NCI-H128 (cell line): Measurements from ENCODE around the gene AEBP2.
"Not testable (repeated sequence)": the region's sequence is repeated elsewhere in the genome, so short reads cannot be mapped to it uniquely, and the experiment has no call there.

ENCODE experiments used
- DNase-seq: peaks from one replicate; lab custom pipeline; 2025; ENCODE audit not compliant: unreplicated experiment; lab: John Stamatoyannopoulos, UW

The AEBP2 gene

DNA sequence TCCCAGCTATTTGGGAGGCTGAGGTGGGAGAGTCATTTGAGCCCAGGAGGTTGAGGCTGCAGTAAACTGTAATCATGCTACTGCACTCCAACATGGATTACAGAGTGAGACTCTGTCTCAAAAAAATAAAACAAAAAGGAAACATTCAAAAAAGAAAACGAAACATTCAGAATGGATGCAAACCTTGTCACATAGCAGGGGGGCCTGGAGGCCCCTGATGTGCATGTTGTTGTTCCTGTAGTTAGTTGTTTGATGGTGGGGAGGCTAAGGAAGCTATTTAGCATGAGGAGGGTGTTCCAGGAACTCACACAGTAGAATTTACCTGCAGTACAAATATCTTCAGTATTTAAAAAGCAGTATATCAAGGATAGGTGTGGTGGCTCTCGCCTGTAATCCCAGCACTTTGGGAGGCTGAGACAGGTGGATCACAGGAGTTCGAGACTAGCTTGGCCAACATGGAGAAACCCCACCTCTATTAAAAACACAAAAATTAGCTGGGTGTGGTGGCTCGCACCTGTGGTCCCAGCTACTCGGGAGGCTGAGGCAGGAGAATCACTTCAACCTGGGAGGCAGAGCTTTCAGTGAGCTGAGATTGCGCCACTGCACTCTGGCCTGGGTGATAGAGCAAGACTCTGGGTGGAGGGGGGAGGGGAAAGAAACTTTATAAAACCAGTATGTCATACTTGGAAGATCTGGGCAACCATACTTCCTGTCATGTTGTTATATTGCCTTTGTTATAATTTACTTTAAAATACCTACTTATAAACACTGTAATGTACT is 17.6 kb upstream of the AEBP2 start:
- DNase-seq, result no peak

DNA sequence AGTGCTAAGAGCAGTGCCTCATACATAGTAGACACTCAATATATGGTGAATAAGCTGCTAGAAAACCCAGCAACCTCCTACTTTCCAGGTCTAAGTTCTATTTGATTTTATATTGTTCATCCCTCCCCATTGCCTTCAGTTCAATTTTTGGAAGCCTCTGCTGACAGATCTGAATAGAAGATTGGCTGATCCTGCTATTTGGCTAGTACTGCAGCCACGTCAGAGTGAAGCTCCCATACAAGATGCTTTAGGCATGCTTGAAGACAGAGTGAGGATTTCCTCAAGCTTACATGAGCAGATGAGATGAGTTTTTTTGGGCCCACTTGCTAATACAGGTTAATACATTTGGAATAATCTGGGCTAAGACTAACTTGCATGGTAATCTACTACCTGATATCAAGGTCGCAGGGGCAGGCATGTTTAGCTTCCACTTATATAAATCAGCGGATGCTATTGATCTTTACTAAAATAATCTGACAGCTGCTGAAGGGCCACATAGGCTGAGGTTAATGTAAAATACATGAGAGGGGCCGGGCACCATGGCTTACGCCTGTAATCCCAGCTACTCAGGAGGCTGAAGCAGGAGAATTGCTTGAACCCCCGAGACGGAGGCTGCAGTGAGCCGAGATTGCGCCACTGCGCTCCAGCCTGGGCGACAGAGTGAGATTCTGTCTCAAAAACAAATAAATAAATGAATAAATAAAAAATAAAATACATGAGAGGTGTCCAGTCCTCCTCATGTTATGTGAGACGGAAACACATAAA is 15.9 kb upstream of the AEBP2 start:
- no peak for DNase-seq

DNA sequence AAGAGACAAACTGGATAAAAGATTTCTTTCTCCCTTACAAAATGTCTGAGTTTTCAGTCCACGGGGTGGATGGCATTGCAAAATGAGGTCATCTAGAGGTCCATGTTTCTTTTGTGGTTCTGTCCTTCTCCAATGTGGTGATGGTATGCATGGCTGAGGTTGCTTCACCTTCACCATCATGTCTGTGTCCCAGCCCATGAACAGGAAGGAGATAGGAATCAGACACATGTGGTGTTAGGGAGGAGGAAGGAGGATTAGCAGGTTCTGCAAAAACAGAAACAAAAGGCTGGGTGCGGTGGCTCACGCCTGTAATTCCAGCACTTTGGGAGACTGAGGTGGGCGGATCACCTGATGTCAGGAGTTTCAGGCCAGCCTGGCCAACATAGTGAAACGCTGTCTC is 11.0 kb upstream of the AEBP2 start:
- no peak for DNase-seq

DNA sequence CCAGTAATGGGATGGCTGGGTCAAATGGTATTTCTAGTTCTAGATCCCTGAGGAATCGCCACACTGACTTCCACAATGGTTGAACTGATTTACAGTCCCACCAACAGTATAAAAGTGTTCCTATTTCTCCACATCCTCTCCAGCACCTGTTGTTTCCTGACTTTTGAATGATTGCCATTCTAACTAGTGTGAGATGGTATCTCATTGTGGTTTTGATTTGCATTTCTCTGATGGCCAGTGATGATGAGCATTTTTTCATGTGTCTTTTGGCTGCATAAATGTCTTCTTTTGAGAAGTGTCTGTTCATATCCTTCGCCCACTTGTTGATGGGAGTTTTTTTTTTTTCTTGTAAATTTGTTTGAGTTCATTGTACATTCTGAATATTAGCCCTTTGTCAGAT is 9.8 kb upstream of the AEBP2 start:
- not testable (repeated sequence) for DNase-seq

- no peak for DNase-seq
These were observed 8.3 kb upstream of the AEBP2 start for GRCh38 chr12:19430988-19431387.

DNA sequence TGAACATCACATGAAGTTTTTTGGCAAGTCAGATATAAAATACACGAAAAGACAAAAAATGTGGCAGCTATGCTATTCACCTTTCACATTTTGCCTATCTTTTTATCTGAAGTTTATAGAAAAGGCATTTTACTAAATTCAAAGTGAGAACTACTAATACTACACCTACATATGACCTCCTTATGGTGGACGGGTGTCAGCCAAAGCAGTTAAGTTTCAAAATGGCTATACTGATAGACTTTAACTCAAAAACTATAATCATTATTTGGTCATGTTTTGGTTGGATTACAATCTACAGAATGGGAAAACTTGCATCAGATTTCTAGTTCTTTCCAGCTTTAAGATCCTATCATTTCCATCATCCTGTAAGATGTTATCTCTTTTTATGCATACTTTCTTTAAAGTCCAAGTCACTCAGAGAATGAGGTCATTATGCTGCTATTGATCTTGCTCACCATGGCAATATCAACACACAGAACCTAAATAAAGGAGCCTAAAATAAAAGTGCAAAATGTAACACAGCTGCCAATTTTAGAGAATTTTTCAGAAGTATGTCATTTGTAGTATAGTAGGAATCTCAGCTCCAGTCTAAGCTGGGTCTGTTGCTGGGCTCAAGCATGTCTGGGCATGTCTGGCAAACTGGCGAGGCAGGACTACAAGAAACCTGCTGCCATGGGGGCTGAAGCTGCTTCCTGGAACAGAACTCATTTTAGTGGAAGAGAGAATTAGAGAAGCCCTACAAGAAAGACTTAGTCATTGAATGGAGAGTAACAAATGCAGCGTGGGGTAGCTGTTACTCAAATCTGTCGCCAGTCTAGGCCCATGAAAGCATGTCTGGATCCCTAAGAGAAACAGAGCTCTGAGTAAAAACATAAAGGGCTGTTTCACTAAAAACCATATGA is 7.6 kb upstream of the AEBP2 start:
- DNase-seq, result no peak

- DNase-seq, result no peak
These were observed 6.8 kb upstream of the AEBP2 start for GRCh38 chr12:19432309-19433170.

DNA sequence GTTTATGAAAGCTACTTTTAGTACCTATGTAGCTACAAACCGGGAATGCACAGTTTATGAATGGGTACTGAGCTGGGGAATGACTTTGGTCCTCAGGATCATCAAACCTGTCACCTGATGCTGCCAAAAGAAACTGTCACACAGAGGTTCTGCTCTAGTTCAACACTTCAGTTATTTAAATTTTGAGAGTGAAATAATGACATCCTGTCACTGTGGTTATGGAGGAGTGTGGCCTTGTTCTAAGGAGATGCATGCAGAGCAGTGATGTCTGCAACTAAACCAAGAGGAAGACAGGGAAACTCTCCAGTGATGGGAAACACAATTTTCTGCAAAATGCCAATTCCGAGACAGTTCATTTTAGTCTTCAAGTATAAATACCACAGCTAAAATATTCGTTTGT is 4.8 kb upstream of the AEBP2 start:
- DNase-seq, result no peak

DNA sequence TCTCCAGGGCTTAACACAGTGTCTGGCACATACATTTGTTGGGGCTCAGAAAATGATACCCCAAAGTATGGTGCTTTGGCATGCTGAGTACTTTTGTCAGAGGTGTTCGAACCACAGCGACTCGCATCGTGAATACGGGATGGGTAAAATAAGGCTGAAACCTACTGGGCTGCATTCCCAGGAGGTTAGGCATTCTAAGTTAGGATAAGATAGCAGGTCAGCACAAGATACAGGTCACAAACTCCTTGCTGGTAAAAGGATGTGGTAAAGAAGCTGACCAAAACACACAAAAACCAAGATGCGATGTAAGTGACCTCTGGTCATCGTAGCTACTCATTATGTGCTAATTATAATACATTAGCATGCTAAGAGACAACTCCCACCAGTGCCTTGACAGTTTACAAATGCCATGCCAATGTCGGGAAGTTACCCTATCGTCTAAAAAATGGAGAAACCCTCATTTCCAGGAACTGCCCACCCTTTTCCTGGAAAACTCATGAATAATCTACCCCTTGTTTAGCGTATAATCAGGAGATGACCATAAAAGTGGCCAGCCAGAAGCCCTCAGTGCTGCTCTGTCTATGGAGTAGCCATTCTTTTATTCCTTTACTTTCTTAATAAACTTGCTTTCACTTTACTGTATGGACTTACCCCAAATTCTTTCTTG is 3.3 kb upstream of the AEBP2 start:
- DNase-seq, result no peak

GRCh38 chr12:19436931-19437330 is 2.4 kb upstream of the AEBP2 start:
- no peak for DNase-seq

DNA sequence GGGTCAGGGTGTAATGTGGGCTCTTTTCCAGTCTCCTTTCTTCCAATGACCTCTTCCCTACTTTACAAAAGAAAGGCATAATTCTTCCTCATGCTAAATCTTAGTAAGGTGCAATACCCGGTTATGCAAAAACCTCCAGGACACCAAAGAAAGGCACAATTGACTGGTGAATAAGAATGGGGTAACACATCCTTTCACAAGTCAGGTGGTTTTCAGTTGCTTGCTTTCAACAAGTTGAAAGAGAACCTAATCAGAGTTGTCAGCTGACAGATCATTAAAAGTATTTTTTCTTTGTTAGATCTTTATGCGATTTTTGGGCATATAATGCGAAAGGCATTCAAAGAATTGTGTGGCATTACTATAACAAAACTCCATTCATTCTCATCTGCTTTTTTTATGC is 1.3 kb upstream of the AEBP2 start:
- no peak for DNase-seq

DNA sequence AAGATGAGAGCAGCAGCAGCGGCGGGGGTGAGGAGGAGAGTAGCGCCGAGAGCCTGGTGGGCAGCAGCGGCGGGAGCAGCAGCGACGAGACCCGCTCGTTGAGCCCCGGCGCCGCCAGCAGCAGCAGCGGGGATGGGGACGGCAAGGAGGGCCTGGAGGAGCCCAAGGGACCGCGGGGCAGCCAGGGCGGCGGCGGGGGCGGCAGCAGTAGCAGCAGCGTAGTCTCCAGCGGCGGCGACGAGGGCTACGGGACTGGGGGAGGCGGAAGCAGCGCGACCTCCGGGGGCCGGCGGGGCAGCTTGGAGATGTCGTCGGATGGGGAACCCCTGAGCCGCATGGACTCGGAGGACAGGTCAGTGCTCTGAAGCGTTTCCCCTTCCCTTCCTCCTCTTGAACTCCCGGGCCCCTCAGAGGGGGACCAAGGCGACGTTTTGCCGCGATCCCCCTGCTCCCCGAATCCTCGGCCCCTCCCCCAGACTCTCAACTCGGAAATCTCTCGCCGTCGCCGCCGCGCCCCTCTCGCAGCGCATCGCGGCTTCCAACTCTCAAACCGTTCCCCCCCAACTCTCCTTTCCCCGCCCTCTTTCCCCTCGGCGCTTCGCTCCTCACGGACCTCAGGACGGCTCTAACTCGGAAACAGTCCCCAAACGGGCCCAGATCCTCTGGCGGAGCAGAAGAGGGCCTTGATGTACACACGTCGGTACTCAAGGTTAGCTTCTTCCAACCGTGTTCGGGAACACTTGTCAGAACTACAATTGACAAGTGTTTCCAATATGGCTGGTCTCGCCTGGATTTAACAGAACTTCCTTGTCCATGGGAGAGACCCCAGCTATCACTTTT is 947 bp downstream of the AEBP2 start:
- peak; percentile 4 for DNase-seq

- DNase-seq, result no peak
These were observed 1.6 kb downstream of the AEBP2 start for GRCh38 chr12:19440916-19441315.

DNA sequence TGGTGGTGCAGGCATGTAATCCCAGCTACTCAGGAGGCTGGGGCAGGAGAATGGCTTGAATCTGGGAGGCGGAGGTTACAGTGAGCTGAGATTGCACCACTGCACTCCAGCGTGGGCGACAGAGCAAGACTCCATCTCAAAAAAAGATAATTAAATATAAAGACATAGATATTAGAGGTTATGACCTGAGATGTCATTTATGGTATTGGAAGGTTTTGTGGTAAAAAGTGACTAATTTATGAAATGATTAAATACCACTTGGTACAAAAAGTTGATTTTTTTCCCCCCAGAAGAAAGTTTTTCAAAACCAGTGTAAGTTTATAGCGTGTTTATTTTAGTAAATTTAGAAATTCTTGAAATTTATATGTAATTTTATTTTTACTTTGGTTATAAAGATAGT is 4.3 kb downstream of the AEBP2 start:
- DNase-seq, result no peak

DNA sequence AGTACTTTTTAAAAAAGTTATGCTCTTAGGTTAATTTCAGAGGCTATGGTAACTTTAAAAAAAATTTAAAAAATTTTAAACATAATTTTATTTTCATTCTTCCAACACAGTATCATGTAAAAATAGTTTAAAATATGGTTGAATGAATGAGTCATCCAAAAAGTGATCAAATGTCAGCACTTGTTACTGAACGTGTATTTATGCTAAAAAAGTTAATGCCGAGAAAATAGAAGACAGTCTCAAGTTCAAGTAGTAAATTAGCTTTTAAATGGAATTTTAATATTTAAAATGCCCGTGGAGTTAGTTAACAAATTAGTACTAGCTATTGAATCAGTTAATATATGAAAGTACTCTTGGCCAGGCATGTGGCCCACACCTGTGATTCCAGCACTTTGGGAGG is 4.8 kb downstream of the AEBP2 start:
- no peak for DNase-seq

- no peak for DNase-seq
These were observed 8.1 kb downstream of the AEBP2 start for GRCh38 chr12:19447386-19447785.

GRCh38 chr12:19449814-19450213 is 10.5 kb downstream of the AEBP2 start:
- no peak for DNase-seq

GRCh38 chr12:19450362-19450761 is 11.1 kb downstream of the AEBP2 start:
- DNase-seq, result no peak

DNA sequence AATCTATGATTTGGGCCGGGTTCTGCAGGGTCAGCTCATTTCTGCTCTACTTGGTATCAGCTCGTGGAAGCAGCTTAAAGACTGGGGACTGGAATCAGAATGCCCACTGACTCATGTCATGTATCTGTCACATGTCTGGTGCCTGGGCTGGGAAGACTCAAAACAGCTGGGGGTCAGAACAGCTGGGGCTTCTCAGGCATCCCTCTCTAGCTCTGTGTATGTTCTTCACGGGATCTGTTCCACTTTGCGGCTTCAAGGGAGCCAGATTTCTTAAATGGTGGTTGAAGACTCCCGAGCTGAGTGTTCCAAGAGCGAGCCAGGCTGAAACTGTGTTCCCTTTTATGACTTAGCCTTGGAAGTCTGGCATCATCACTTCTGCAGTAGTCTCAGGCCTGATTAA is 11.9 kb downstream of the AEBP2 start:
- DNase-seq, result no peak
